ELR (cell line): Measurements from ENCODE around the gene NTNG1.

Source experiments
- DNase-seq: peaks from one replicate; pipeline ENCODE4 v3.0.0-alpha.2; 2015; ENCODE audit warnings: low read depth

The NTNG1 gene

DNA sequence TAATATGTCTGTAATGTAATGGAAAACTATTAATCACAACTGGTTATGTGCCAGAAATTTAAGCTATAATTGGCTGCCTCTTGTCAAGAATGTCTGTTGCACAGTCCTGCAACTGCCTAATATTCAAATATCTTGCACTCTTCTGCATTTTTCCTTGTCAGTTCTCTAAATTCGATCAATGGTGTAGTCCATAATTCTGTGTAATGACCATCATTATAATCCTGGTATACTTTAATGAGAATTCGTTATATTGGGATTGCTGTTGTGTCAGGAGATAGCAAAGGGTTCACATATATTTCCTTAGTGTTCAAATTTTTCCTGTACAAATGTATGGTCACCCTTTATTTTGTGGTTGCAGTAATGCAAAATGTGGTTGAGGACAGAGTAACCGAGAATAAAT, 4.8 kb downstream of the NTNG1 start:
- no peak for DNase-seq

DNA sequence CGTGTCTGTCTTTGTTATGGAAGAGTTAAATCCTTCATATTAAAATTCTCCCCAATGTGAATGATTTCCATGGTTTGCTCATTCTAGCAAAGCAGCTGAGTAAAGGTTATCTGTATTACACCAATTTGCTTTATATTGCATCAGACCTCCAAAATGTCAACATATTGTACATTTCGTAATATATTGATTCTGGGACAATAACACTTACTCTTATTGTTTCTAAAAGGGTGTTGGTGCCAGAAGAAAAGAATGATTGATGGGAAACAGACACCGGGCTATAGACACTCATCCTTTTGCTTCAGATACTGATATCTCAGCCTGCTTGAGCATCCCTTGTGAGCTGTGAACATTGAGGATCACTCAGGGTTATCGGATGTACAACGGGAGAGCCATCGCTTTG, 7.0 kb downstream of the NTNG1 start:
- no peak for DNase-seq

DNA sequence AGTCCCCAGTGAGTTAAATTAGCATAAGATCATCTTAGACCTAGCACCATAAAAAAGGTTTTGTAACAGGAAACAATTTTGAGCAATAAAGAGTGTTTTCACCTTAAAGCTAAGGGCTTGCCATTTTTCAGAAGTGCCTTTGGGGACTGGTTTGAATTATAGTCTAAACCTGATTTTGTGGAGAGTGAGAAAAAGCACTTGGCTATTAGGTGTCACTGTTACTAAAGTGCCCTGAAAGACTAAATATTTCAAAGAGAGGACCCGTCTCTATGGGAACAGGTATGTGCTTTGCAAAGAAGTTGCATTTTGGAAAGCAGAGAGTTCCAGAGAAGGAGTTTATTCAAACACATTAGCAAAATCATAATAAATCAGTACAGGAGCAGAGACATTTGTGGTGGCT, 9.1 kb downstream of the NTNG1 start:
- no peak for DNase-seq

DNA sequence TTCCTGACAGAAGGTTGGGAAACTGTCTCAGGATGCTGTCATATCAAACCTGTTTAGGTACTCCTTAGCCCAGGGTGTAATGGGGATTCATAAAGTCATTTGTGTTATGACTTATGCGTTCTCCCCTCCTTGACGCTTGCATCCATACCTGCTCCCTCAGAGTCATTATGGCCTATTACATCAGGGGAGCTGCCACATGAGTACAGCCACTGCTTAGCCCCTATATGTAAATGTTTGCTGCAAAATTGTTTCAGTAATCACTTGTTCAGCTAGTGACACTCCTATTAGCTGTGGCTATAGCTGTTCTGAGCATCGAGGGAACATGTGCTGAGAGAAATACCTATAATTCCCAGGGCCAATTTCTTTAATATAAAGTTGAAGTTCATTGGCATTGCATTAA, 10.5 kb downstream of the NTNG1 start:
- DNase-seq, result no peak

DNA sequence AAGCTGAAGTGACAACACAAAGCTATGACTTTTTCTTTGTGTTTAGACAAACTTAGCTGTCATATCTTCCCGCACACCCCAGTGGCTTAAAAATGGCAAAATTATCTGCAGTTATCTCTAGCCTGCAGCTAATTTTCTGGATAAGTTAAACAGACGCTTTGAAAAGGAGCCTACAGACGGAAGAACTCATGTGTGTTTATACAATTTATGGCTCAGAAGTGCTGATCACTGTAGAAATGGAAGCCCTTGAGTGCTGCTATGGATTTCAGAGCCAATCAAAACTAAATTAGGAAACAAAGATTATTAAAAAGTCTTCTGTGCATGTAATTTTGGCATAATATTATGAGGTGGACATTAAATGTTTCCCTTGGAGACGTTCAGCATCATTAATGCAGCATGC, 11.6 kb downstream of the NTNG1 start:
- DNase-seq, result no peak

DNA sequence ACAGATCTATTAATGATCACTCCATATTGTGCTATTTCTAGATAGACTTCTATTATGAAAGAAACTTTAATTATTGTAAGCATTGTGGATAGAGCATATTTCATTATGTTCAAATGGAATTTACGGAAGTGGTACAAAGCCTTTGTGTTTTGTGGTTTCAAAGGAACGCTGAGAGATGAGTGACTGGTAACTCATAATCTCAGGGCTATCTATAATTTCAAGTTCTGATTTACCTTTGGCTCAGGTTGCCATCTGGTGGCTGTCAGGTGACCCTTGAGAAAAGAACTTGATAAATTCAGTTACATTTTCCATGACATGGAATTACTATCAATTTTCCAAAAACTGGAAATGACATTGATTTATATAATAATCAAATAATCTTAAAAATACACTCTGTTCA, 12.2 kb downstream of the NTNG1 start:
- DNase-seq, result peak; percentile 65

DNA sequence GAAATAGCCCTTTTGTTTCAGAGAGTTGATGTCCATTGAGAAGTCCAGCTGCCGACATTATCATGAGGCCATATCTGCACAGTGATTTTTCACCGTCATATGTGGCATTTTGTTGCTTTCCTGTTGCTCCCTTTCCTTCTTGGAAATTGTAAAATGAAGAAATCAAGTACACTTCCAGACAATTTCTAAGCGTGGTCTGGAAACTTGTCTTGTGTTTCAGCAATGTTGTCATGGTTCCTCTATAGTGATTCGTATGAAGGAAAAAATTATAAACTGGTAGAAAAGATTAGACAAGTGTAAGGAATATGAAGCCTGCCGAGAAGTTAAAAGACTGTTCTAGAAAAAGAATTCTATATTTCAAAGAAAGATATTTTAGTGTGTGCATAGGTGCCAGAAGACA, 17.7 kb downstream of the NTNG1 start:
- no peak for DNase-seq

DNA sequence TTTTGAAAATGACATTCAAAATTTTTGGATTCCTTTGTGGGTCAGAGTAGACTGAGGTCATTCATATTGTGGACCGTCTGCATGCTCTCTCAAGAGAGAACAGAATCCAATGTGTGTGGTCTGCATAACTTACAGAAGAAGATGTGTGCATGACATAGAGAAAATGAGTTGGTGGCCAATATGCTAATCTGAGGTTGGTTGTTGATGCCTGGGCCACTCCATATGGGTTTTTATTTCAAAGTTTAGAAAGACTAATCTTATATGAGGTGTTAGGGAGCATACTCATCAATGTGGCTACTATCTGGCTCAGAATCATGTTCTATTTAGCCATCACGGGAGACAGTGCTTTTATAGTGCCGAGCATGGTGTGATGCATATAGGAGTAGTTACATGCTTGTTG, 18.2 kb downstream of the NTNG1 start:
- no peak for DNase-seq

DNA sequence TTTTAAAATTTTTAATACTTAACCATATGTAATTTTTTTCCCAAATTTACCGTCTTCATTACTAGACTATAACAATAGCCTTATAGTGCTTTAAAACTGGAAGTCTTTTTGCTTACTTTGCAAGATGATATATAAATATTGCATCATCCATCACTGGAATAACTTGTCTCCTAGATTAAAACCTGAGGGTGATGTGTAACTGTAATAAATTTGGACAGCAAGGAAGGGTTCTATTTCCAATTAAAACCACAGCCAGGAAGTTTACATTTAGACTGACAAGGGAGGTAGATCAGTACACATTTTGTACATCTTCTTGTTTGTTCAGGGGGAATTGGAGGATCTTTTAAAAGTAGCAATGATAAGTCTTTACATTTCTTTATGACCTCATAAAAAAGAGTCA, 21.9 kb downstream of the NTNG1 start:
- no peak for DNase-seq

DNA sequence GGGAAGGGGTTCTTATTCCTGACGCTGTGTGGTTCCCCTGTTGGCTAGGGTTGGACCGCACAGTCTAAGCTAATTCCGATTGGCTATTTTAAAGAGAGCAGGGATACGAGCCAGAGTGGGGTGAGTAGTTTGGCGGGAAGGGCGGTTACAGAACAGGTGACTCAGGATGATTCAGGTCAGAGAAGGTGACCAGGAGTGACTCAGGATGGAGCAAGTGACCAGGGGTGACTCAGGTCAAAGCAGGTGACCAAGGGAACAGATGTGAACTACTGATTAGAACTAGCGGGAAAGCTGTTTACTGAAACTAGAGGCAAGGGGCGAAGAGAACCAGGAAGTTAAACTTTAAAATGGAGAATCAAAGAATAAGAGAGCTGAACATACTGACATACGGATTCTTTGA, 24.1 kb downstream of the NTNG1 start:
- DNase-seq, result peak; percentile 37

DNA sequence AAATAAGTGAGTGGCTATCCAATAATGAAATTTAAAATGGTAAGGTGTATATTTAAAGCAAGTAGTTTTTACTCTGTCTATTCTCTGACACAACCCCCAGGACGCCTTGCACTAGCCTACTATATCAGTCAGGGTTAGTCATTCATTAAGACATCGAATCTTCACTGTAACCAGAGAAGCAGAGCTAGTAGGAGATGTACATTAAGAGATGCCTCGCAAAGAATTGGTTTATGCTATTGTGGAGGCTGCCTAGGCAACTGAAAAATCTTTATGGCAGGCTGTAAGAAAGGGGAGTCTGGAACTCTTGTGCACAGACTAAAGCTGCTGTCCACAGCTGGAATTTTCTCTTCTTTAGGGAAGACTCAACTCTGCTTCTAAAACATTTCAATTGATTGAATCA, 28.8 kb downstream of the NTNG1 start:
- DNase-seq, result peak; percentile 15

DNA sequence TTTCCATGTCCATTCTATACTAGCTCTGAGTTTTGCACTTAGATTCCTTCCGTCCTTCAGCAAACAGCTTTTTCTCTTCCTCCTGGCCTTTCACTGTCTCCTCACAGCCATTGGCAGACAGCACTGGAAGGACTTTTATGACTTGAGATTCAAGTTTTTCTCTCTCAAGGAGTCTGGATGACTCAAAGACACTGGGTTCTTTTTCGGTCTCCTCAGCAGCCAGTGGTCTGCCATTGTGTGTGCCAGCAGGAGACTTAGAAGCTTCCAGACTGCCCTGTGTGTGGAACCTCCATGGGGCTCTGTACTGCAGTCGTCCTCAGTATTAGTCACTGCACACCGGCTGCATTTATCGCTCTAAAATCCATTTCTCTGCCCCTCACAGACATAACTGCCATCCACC, 30.5 kb downstream of the NTNG1 start:
- DNase-seq, result no peak

DNA sequence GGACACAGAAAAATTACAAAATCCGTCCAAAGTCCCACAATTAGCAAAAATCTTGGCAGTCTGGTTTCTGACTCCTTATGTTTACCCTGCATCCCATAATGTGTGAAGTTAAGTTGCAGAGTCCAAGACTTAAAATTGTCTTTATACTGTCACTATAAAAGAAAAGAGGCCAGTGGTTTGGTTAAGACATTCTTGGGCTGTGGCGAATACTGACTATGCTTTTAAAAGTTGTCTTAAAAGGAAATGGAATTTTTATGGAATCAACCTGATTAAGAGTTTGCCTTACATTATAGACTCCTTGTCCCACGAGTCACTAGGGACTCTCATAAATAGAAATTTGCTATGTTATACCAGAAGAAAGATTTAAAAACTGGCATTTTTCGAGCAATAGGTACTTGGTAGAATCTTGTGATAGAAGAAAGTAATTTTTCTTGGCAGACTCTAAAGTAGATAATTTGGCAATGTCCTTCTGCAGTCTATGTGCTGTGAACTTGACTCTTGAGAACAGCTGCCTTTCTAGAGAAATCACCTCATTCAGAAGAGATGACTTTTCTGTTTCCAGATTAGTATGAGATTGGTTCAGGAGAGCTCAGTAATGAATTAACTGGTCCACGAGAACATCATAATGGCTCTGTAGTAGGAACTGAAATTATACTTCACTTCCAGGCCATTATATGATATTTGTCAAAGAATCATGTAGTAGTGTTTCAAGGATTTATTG, 31.8 kb downstream of the NTNG1 start:
- no peak for DNase-seq

DNA sequence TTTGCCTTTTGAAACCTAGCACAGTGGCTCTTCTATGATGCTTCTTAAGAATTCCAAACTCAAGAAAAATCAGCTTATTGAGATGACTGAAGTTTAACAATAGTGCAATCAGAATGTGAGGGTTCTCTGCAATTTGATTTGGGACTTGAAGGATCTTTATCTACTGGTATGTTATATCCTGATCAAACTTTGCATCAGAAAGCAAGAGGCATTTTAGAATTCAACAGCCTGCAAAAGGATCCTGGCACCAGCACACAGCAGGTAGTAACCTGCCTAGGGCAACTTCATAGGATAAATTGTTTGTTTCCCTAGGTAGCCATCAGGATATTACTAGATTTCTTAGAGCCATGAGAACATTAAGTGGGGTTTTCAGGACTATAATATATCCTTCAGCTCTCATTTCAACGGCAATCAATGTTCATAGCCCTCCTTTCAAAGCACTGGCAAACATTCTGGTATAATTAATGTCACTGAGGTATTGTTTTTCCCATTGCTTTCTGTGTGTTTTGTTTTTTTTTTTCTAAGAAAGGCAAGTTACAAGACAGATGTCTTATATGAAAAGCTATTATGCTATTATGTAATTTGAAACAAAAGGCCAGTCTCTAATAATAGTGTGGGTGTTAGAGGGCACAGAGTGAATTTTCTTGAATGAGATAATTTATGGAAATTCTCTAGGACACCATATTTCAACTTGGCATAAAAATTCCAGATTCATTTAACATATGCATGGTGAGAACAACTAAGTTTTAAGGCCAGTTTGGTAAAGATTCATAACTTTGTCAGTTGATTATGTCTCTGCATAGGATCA, 34.5 kb downstream of the NTNG1 start:
- DNase-seq, result no peak

DNA sequence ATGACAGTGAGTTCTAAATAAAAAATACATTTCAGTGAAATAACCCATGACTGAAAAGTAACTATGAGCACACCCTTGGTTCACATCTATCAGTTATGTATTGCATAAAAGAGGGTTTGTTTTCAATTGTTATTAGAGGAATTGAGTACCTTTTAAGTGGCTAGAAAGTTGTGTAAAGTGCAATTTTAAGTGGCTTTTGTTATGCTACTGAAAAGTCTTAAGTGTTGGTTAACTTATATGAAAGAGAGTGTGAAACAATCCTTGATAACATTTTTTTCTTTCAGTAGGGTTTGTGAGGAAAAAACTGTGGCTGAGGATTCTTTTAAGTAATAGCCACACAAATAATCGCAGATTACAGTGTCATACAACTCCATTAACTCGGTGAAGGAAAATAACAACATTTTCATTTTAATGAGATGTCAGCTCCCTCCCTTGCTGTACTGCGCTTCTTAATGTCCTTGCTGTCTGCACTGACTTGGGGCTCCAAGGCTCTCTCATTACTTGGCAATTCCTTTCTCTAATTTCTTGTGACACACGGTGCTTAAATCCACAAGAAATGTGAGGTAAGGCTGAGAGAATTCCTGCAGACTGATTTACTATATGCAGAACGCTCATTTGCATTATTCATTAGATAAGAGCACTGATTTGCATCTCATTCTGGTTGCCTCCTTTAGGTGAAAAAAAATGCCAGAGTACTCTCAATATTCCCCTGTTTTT, 40.6 kb downstream of the NTNG1 start:
- no peak for DNase-seq

DNA sequence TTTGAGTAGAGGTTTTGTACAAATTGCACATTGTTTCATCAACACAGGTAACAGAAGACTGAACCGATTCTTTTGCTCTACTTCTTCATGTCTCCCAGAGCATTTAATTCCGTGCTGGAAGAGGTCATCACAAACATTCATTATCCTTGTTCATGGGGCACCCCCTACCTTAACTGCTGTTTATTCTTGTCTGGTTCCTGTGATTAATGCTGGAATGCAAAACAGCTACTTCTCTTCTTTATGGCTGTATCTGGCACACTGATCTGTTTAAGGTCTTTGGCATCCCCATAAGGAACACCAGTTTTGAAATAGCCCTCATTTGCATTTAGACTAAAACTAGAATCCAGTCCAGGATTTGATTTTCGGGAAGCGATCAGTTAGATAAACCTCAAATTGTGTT, 42.2 kb downstream of the NTNG1 start:
- DNase-seq, result no peak

DNA sequence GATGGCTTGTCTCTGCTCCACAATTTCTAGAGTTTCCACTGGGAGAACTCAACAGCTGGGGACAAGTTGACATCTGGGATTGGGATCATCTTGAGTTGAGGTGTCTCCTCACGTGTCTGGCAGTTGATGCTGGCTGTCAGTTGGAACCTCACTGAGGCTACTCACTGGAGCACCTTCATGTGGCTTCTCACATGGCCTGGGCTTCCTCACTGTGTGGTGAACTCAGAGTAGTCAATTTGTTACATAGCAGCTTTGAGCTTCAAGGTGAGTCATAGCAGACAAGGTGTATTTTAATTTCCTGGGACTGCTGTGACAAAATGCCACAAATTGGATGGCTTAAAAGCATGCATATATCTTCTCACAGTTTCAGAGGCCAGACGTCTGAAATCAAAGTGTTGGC, 44.0 kb downstream of the NTNG1 start:
- DNase-seq, result no peak

DNA sequence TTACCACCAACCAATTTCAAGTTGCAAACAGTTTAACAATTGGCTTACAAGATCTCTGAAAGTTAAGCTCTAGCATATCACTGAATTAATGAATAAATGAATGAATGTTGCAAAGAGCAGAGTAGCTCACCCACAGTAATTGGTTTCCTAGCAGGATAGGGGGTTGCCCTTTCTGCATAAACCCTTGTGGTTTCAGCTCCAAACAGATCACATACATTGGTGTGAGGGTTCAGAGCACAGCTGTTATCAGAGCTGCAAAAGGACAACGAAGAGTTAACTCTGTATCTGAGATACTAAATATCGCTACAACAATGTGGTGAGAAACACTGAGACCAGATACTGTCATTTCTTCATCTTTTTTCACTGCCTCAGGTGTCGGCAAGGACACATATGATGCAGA, 46.6 kb downstream of the NTNG1 start:
- no peak for DNase-seq

DNA sequence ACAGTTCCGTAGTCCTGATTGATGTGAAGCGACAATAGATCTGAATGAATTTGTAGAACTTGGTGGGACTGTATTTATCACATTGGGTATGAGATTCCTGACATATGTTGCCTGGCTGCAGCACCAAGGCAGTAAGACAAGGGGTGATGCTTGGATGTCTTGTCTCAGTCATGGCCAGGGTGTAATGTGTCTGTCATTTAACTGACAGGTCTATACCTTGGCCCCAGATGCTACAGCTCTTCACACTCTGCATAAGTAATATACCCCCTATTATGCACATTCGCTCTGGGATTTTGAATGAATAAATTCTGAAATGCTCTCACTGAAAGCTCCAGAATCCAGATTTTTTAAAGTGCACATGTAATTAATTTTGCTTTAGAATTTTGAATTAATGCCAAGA, 47.3 kb downstream of the NTNG1 start:
- DNase-seq, result no peak

DNA sequence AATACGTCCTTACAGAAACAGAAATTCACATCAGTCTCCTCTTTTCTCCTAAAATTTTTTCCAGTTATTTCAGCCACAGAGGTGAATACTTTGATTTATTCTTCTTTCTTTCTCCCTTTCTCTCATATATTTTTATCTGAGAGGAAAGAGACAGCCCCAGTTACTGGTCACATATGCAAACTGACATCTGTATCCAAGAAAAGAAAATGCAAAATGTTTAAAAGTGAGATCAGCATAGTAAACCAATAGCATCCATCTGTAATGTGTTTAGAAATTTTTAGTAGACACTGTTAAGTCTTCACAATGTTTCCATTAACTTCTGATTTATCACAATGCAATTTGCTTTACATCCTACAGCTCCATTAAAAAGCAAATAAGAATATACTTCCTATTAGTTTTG, 53.5 kb downstream of the NTNG1 start:
- DNase-seq, result no peak

DNA sequence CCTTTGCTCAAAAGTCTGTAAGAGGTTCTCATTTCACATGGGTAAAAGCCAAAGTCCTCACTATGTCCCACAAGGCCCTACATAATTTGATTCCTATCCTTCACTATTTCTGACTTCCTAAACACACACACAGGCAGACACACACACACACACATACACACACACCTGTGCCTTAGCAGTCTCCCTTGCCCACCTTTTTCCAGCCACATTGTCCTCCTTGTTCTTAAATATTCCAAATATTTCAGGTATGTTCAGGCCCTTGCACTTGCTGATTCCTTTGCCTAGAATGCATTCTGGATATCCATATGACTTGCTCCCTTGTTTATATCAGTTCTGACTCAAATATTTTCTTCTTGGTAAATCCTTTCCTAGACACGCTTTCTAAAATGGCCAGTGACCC, 54.6 kb downstream of the NTNG1 start:
- DNase-seq, result no peak

DNA sequence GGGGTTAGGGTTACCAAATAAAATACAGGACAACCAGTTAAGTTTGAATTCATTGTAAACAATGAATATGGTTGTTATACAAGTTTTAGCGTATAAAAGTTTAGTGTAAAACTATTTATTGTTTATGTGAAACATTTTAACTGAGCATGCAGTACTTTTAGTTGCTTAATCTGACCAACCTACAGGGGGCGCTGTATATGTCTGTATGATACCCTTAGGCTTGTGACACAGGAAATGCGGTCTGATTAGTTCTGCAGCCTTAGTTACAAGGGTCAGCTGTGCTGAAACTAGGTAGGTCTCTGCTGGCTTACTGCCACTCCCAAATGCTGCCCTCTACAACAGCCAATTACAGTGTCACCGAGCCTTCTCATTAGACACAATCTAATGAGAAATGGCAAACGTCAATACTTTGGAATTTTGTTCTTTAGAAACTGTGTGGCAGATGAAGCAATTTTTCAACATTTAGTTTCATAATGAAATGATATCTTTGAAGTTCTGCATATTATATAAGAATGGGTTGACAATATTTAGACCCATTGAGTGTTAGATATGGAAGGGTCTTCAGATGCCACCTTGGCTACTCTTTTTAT, 56.2 kb downstream of the NTNG1 start:
- DNase-seq, result peak; percentile 56

DNA sequence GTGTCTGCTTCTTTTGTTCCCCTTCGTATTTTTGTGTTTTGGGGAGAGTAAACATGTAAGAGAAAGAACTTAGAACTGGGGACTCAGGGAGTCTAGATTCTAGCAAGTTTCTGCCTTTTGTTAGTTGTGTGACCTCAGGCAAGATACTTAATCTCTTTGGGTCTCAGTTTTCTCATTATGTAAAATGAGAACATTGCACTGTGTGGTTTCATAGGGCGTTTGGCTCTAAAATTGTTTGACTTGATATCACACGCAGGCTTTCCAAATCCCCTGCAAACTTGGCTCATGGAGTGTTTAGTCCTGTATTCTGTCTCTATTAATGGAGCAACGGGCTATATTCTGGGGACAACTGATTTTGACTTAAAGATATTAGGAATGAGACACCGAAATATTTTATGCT, 57.7 kb downstream of the NTNG1 start:
- DNase-seq, result no peak
